ENCODE measurements around the gene CEP20. TPM values are rescaled to one million over a fixed set of nuclear protein-coding genes. Genes with fewer than 3 reads are reported as not detected.
"Not testable (repeated sequence)": the region's sequence is repeated elsewhere in the genome, so short reads cannot be mapped to it uniquely, and the experiment has no call there.

The CEP20 gene, protein sequence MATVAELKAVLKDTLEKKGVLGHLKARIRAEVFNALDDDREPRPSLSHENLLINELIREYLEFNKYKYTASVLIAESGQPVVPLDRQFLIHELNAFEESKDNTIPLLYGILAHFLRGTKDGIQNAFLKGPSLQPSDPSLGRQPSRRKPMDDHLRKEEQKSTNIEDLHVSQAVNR
- total RNA-seq (10 to 100 TPM; 21.3 to 26.2 TPM), polyA plus RNA-seq (10 to 100 TPM; 23.1 to 26.8 TPM)
- long read RNA-seq, donor 1, transcript FOPNL-201 (5 exons, 2,275 nt) = major isoform, 60 of 83 reads
- long read RNA-seq, donor 1, transcript FOPNL-208 (4 exons, 565 nt) = minor isoform, 5 of 83 reads
- long read RNA-seq, donor 1, partial matches to known transcripts = 2 of 83 reads
- long read RNA-seq, donor 1, other reads (novel, unspliced or antisense) = 13 of 83 reads
- long read RNA-seq, donor 2, transcript FOPNL-201 (5 exons, 2,275 nt) = major isoform, 7 of 14 reads
- long read RNA-seq, donor 2, partial matches to known transcripts = 0 of 14 reads
- long read RNA-seq, donor 2, other reads (novel, unspliced or antisense) = 5 of 14 reads

- intact Hi-C loops (cut with DNase I) = no loop called here
- ATAC-seq (ENCODE audit: low FRiP score) (peak; percentile 100), DNase-seq (peak; percentile 100)
- Histone ChIP-seq H3K27me3 (ENCODE audit: control insufficient read depth in 1 of 2, insufficient read depth in 2 of 2, low read length in 1 of 2) (no peaks in the 10 kb centered on the region), H3K27ac (ENCODE audit: low read depth in 1 of 2, low read length in 2 of 2) (peak within 1 kb of the TSS in 1 of 2 donors; percentile 94), H3K36me3 (ENCODE audit: control insufficient read depth in 1 of 2, insufficient read depth in 2 of 2, low read length in 1 of 2) (peaks cover 0 to under 1% of the 10 kb centered on the region in 2 donors), H3K4me3 (ENCODE audit: low read length in 2 of 2) (peak within 1 kb of the TSS; percentile 70 to 77), H3K4me1 (ENCODE audit: control insufficient read depth in 1 of 2, insufficient read depth in 2 of 2, low read length in 2 of 2) (peaks cover 0 to 2% of the 10 kb centered on the region in 2 donors), H3K9me3 (ENCODE audit: control insufficient read depth, low read length) (no peaks in the 10 kb centered on the region)
- 0% methylated on average over 40 to 41 of the region's 41 CpGs for WGBS, 2 donors
These were observed at the start of gene CEP20 for GRCh38 chr16:15888072-15888976. CEP20 (minus strand) TSS chr16:15888603; CDS start chr16:15888585, 18 bp downstream.

GRCh38 chr16:15936809-15937208, 48.4 kb upstream of the CEP20 start:
- intact Hi-C loops (cut with DNase I) = not testable (repeated sequence)

DNA sequence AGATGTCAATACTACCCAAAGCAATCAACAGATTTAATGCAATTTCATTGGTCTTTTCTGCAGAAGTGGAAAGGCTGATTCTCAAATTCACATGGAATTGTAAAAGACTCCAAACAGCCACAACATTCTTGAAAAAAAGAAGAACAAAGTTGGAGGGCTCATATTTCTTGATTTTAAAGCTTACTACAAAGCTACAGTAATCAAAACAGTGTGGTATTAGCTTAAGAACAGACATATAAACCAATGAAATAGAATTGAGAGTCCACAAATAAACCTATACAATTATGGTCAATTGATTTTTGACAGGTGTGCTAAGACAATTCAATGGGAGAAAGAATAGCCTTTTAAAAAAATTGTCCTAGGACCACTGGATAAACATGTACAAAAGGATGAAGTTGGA, 46.6 kb upstream of the CEP20 start:
- H3K4me1 ChIP-seq (ENCODE audit: control insufficient read depth in 1 of 2, insufficient read depth in 2 of 2, low read length in 2 of 2) = no peaks in the 10 kb centered on the region
- DNase-seq = no peak
- no peak overlapping the region for H3K27ac ChIP-seq (ENCODE audit: low read depth in 1 of 2, low read length in 2 of 2)
- no peak for ATAC-seq (ENCODE audit: low FRiP score)
- intact Hi-C loops (cut with DNase I) = no loop called here
- H3K9me3 ChIP-seq (ENCODE audit: control insufficient read depth, low read length) = no peaks in the 10 kb centered on the region
- no peaks in the 10 kb centered on the region for H3K27me3 ChIP-seq (ENCODE audit: control insufficient read depth in 1 of 2, insufficient read depth in 2 of 2, low read length in 1 of 2)
- H3K36me3 ChIP-seq (ENCODE audit: control insufficient read depth in 1 of 2, insufficient read depth in 2 of 2, low read length in 1 of 2) = no peaks in the 10 kb centered on the region
- no peak overlapping the region for H3K4me3 ChIP-seq (ENCODE audit: low read length in 2 of 2)

More at GRCh38 chr16:15936809-15937208, 48.4 kb upstream of the CEP20 start:
- H3K4me3 ChIP-seq (ENCODE audit: low read length in 2 of 2); H3K4me1 ChIP-seq (ENCODE audit: control insufficient read depth in 1 of 2, insufficient read depth in 2 of 2, low read length in 2 of 2); H3K27me3 ChIP-seq (ENCODE audit: control insufficient read depth in 1 of 2, insufficient read depth in 2 of 2, low read length in 1 of 2); ATAC-seq (ENCODE audit: low FRiP score); DNase-seq; H3K36me3 ChIP-seq (ENCODE audit: control insufficient read depth in 1 of 2, insufficient read depth in 2 of 2, low read length in 1 of 2); H3K27ac ChIP-seq (ENCODE audit: low read depth in 1 of 2, low read length in 2 of 2); H3K9me3 ChIP-seq (ENCODE audit: control insufficient read depth, low read length): not testable (repeated sequence)
- 97 to 98% methylated on average over 6 of the region's 6 CpGs for WGBS, 2 donors

- intact Hi-C loops (cut with DNase I) = no loop called here
- 81 to 83% methylated on average over 4 of the region's 4 CpGs for WGBS, 2 donors
- DNase-seq = no peak
- no peaks in the 10 kb centered on the region for H3K36me3 ChIP-seq (ENCODE audit: control insufficient read depth in 1 of 2, insufficient read depth in 2 of 2, low read length in 1 of 2)
- H3K4me1 ChIP-seq (ENCODE audit: control insufficient read depth in 1 of 2, insufficient read depth in 2 of 2, low read length in 2 of 2) = no peaks in the 10 kb centered on the region
- H3K9me3 ChIP-seq (ENCODE audit: control insufficient read depth, low read length) = no peaks in the 10 kb centered on the region
- ATAC-seq (ENCODE audit: low FRiP score) = no peak
- no peak overlapping the region for H3K4me3 ChIP-seq (ENCODE audit: low read length in 2 of 2)
- no peak overlapping the region for H3K27ac ChIP-seq (ENCODE audit: low read depth in 1 of 2, low read length in 2 of 2)
- H3K27me3 ChIP-seq (ENCODE audit: control insufficient read depth in 1 of 2, insufficient read depth in 2 of 2, low read length in 1 of 2) = no peaks in the 10 kb centered on the region
These were observed 45.4 kb upstream of the CEP20 start for GRCh38 chr16:15933781-15934180.

GRCh38 chr16:15932939-15933338, 44.5 kb upstream of the CEP20 start:
- Histone ChIP-seq H3K27ac (ENCODE audit: low read depth in 1 of 2, low read length in 2 of 2) (no peak overlapping the region), H3K36me3 (ENCODE audit: control insufficient read depth in 1 of 2, insufficient read depth in 2 of 2, low read length in 1 of 2) (no peaks in the 10 kb centered on the region), H3K27me3 (ENCODE audit: control insufficient read depth in 1 of 2, insufficient read depth in 2 of 2, low read length in 1 of 2) (no peaks in the 10 kb centered on the region), H3K9me3 (ENCODE audit: control insufficient read depth, low read length) (no peaks in the 10 kb centered on the region), H3K4me3 (ENCODE audit: low read length in 2 of 2) (no peak overlapping the region), H3K4me1 (ENCODE audit: control insufficient read depth in 1 of 2, insufficient read depth in 2 of 2, low read length in 2 of 2) (no peaks in the 10 kb centered on the region)
- ATAC-seq (ENCODE audit: low FRiP score) (no peak), DNase-seq (no peak)
- WGBS, 2 donors = 73 to 77% methylated on average over 6 of the region's 6 CpGs
- intact Hi-C loops (cut with DNase I) = no loop called here

DNA sequence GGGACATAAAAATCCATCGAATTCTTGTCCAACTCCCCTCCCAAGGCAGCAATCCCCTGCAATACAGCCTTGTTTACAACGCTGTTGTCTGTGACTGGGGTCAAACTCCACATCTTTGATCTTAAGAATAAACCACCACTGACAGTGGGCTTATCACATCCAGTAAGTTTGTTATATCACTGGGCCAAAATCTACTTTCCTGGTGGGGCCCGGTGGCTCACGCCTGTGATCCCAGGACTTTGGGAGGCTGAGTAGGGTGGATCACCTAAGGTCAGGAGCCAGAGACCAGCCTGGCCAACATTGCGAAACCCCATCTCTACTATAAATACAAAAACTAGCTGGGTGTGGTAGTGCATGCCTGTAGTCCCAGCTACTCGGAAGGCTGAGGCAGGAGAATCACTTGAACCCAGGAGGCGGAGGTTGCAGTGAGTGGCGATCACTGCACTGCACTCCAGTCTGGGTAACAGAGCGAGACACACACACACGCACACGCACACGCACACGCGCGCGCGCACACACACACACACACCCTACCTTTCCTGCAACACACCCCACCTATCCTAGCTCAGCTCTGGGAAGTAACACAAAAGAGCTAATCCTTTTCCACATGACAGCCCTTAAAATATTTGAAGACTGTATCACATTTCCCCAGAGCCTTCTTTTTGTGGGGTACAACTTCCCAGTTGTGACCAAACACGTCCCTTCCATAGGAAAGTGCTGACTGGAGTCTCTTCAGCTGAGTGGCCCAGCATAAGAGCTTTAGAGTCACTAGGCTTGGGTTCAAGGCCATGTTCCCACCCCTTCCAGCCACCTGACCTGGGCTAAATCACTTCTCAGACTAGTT, 40.1 kb upstream of the CEP20 start:
- intact Hi-C loops (cut with DNase I) = no loop called here
- H3K27me3 ChIP-seq (ENCODE audit: control insufficient read depth in 1 of 2, insufficient read depth in 2 of 2, low read length in 1 of 2) = no peaks in the 10 kb centered on the region
- H3K36me3 ChIP-seq (ENCODE audit: control insufficient read depth in 1 of 2, insufficient read depth in 2 of 2, low read length in 1 of 2) = no peaks in the 10 kb centered on the region
- no peaks in the 10 kb centered on the region for H3K9me3 ChIP-seq (ENCODE audit: control insufficient read depth, low read length)
- DNase-seq (no peak), ATAC-seq (ENCODE audit: low FRiP score) (no peak)
- 96% methylated on average over 18 of the region's 18 CpGs for WGBS, 2 donors
- H3K27ac ChIP-seq (ENCODE audit: low read depth in 1 of 2, low read length in 2 of 2) = no peak overlapping the region
- H3K4me1 ChIP-seq (ENCODE audit: control insufficient read depth in 1 of 2, insufficient read depth in 2 of 2, low read length in 2 of 2) = no peaks in the 10 kb centered on the region
- no peak overlapping the region for H3K4me3 ChIP-seq (ENCODE audit: low read length in 2 of 2)

DNA sequence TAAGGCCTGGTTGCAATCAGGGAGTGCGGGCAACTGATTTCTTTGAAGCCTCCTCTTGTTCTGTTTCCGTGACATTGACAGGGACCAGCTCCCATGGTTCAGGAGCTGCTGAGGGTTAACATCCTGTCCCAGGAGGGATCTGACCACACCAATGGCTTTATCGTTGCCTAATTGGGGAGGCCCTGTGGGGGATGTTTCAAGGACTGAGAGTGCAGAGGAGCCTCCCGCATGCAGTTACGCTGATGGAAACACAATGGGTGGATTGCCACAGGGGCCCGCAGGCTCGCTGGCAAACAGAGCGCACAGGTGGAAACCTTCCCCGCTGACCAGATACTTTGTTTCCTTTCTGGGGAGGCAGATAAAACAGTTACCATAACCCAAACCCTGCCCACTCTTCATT, 37.2 kb upstream of the CEP20 start:
- DNase-seq = no peak
- no peak overlapping the region for H3K4me3 ChIP-seq (ENCODE audit: low read length in 2 of 2)
- ATAC-seq (ENCODE audit: low FRiP score) = no peak
- intact Hi-C loops (cut with DNase I) = no loop called here
- H3K4me1 ChIP-seq (ENCODE audit: control insufficient read depth in 1 of 2, insufficient read depth in 2 of 2, low read length in 2 of 2) = no peaks in the 10 kb centered on the region
- H3K9me3 ChIP-seq (ENCODE audit: control insufficient read depth, low read length) = no peaks in the 10 kb centered on the region
- no peaks in the 10 kb centered on the region for H3K27me3 ChIP-seq (ENCODE audit: control insufficient read depth in 1 of 2, insufficient read depth in 2 of 2, low read length in 1 of 2)
- 86 to 90% methylated on average over 9 of the region's 9 CpGs for WGBS, 2 donors
- H3K36me3 ChIP-seq (ENCODE audit: control insufficient read depth in 1 of 2, insufficient read depth in 2 of 2, low read length in 1 of 2) = no peaks in the 10 kb centered on the region
- H3K27ac ChIP-seq (ENCODE audit: low read depth in 1 of 2, low read length in 2 of 2) = no peak overlapping the region

DNA sequence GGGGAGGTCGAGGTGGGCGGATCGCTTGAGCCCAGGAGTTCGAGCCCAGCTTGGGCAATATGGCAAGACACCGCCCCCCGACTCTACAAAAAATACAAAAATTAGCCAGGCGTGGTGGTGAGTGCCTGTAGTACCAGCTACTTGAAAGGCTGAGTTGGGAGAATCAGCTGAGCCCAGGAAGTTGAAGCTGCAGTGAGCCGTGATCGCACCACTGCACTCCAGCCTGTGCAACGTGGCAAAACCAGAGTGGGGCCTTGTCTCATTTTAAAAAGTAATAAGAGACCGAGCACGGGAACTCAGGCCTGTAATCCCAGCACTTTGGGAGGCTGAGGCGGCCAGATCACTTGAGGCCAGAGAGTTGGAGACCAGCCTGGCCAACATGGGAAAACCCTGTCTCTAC, 36.6 kb upstream of the CEP20 start:
- H3K36me3 ChIP-seq (ENCODE audit: control insufficient read depth in 1 of 2, insufficient read depth in 2 of 2, low read length in 1 of 2) = no peaks in the 10 kb centered on the region
- intact Hi-C loops (cut with DNase I) = no loop called here
- DNase-seq (no peak), ATAC-seq (ENCODE audit: low FRiP score) (no peak)
- H3K4me3 ChIP-seq (ENCODE audit: low read length in 2 of 2) = no peak overlapping the region
- H3K9me3 ChIP-seq (ENCODE audit: control insufficient read depth, low read length) = no peaks in the 10 kb centered on the region
- no peaks in the 10 kb centered on the region for H3K27me3 ChIP-seq (ENCODE audit: control insufficient read depth in 1 of 2, insufficient read depth in 2 of 2, low read length in 1 of 2)
- 97 to 98% methylated on average over 13 of the region's 13 CpGs for WGBS, 2 donors
- H3K4me1 ChIP-seq (ENCODE audit: control insufficient read depth in 1 of 2, insufficient read depth in 2 of 2, low read length in 2 of 2) = no peaks in the 10 kb centered on the region
- H3K27ac ChIP-seq (ENCODE audit: low read depth in 1 of 2, low read length in 2 of 2) = no peak overlapping the region
